GM19023 (cell line): Measurements from ENCODE around the gene APMAP.

Experiments
- ATAC-seq: cut with Tn5 transposase; IDR thresholded peaks from one replicate; pipeline ENCODE4 v1.9.1; 2021; ENCODE audit warnings: mild to moderate bottlenecking, moderate library complexity; ENCODE audit not compliant: unreplicated experiment

The APMAP gene

GRCh38 chr20:24914388-24915241 is 77.9 kb downstream of the APMAP start:
- ATAC-seq: no peak

GRCh38 chr20:24913076-24913628 is 79.4 kb downstream of the APMAP start:
- no peak for ATAC-seq
